GM18519 (cell line): ENCODE measurements around the gene SECISBP2.

ENCODE experiments used
- ATAC-seq: cut with Tn5 transposase; IDR thresholded peaks from one replicate; pipeline ENCODE4 v1.9.1; 2021; ENCODE audit warnings: mild to moderate bottlenecking, moderate library complexity; ENCODE audit not compliant: unreplicated experiment, low FRiP score

The SECISBP2 gene

DNA sequence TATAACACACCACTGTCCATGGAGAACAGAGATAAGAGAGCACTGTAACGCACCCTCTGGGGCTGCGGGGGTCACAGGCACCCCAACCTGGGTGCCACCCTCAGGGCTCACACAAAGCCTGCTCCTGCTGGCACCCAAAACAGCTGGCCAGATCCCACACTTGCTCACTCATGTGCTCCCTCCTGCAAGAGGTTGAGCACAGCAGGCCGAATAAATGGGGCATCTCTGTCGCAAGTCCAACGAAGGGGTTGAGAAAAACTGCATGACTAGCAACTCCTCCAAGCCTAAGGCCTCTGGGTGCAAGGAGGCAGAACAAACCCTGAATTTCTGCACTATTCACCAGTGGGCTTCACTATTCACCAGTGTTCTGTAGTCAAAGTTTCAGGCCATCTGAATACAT is 80.3 kb downstream of the SECISBP2 start:
- no peak for ATAC-seq

DNA sequence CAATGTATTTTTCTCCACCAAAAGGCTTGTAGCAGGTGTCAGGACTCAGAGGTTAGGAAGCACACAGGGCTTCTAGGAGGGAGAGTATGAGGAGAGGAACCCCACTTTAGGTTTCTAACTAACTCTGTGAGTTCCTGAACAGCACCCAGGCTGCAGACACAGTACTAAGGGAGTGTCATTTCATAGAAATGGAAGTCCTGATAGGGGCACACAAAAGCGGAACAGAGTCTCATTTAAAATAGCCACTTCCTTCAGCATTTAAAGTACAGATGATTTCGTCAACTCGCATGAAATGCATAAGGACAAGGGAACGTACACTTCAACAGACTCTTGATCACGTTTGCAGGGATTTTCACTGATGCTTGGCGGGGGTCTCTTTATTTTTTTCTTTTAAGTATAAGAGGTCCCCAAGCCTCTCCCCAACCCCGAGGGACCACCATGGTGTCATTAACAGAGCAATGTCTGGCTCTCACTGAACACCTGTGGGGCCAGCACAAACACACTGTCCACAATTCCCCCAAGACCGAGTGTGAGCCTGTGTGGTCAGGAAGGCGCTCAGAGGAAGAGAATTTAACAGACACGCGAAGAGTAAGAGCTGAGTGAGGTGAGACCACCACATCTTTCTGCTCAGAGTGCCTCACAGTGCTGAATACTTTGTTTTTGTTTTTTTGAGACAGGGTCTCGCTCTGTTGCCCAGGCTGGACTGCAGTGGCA is 82.3 kb downstream of the SECISBP2 start:
- ATAC-seq, result peak; percentile 72

DNA sequence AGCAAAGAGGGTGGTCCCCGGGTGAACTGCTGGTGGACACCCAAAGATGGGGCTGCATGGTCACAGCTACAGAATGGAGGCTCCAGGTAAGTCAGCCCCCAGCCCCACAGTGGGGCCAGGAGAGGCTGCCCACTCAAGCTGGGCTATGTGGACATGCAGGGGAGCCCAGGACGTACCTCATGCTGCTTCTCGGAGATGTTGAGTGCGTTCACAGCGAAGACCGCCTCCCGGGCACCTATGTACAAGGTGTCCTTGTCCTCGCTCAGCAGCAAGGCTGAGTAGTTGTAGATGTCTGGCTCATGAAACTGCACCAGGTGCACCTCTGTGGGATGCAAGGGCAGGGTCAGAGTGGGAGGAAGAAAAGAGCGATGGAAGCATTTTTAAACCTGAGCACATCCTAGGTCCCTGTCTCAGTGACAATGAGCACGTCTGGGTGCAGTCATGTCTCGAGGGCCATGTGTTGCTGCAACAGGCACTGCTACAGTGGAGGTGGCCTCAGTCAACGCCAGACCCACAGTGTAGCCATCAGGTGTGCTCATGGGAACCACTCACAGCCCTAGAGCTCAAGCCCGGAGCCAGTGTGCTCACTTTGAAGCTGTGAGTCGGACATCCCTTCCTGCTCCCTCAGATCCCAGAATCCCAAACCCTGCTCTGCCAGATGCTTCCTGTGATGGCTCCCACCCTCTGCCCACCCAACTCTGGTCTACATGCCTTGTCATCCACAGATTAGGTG is 84.6 kb downstream of the SECISBP2 start:
- no peak for ATAC-seq

DNA sequence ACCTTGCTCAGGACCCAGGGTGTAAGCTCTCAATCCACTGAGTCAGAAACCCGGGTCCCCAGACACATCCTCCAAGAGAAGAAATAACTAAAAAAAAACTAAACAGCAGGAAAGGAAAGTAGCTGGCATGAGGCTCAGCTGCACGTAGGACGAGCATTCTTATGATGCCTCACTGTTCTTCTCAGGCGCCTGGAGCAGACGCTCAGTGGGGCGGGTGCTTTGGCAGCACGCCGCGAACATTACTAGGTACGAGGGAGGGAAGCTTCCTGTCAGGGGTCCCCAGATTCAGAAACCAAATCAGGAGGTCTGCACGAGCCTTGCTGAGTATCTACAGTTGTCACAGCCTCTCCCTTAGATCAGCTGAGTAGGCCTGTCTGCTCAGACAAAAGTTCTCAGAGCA is 85.8 kb downstream of the SECISBP2 start:
- ATAC-seq, result no peak

DNA sequence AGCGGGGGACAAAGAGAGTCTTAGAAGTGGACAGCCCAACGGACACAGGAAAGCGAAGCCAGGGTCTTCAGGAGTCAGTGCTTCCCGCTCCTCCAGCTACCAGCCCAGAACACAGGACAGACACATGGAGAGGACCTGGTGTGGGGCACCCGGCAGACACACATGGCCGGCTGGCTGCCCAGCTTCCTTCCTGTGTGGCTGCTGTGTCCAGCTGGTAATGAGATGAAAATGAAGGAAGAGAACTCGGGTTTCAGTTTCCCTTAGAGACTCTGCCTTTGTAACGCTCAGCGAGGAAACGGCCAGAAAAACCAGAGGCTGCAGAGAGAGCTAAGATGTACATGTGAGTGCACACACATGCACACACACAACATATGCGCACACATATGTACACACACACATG is 87.5 kb downstream of the SECISBP2 start:
- no peak for ATAC-seq

DNA sequence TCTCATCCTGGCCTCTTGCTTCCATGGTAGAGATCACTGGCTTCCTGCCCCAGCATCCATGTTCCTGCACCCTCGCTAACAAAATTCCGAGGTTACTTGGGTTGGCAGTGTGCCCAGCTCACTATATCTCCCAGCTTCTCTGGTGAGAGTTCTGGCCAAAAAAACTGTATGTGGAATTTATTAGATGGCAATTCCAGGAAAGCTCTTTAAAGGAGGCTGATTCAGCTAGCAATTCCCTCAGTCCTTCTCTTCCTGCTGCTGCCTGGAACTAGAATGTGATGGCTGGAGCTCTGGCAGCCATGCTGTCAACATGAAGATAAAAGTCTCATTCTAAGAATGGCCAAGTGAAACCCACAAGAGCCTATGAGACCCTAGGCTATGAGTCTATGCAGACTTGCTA is 88.8 kb downstream of the SECISBP2 start:
- no peak for ATAC-seq

DNA sequence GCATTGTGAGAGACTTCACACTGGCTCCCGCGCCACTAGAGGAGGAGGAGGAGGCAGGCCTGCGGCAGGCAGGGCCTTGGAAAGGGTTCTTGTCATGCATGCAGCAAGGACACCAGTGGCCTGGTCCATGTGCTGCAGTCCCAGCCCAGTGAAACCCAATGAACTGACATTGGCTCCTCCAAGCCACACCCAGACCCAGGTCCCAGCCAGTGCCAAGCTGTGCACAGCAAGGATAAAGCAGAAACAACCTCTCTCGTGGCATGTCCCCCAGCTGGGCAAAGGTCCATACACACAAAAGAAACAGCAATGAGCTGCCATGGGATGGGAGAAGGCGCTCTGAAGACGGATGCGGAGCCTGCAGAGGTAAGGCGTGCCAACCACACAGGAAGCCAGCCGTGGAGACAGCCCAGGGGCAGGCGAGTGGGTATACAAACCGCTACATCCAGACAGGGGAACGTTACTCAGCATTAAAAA is 90.4 kb downstream of the SECISBP2 start:
- ATAC-seq, result no peak
